Liver (tissue), 9 donors: ENCODE results near the gene NDUFA12. TPM values are rescaled to one million over a fixed set of nuclear protein-coding genes. Genes with fewer than 3 reads are reported as not detected.

Experiments
- DNase-seq: peaks from one replicate; pipeline ENCODE4 v3.0.0-alpha.2; 2017; ENCODE audit warnings: low spot score
- H3K27ac ChIP-seq, 2 donors: one replicate each; pipeline ENCODE4 v1.7.0; 2013; ENCODE audit warnings: inconsistent platforms in 2 of 2, low read length in 2 of 2, control low read depth in 1 of 2, low read depth in 1 of 2, mild to moderate bottlenecking in 1 of 2
- H3K27me3 ChIP-seq, 4 donors: one replicate each; pipeline versions ENCODE4 v1.6.1 to v1.7.0; 2013; ENCODE audit warnings: low read length in 3 of 4, inconsistent platforms in 1 of 4, mild to moderate bottlenecking in 1 of 4, moderate library complexity in 1 of 4; ENCODE audit not compliant: control insufficient read depth in 4 of 4, insufficient read depth in 4 of 4
- H3K36me3 ChIP-seq, 4 donors: one replicate each; pipeline versions ENCODE4 v1.6.1 to v1.7.0; 2013; ENCODE audit warnings: low read length in 3 of 4, mild to moderate bottlenecking in 3 of 4, low read depth in 1 of 4, moderate library complexity in 1 of 4; ENCODE audit not compliant: control insufficient read depth in 4 of 4, insufficient read depth in 3 of 4
- H3K4me1 ChIP-seq, 4 donors: one replicate each; pipeline versions ENCODE4 v1.6.1 to v1.7.0; 2013; ENCODE audit warnings: low read length in 3 of 4, mild to moderate bottlenecking in 3 of 4, moderate library complexity in 1 of 4; ENCODE audit not compliant: control insufficient read depth in 4 of 4, insufficient read depth in 4 of 4
- H3K4me3 ChIP-seq, 3 donors: one replicate each; pipeline versions ENCODE4 v1.6.1 to v1.7.0; 2013; ENCODE audit warnings: low read length in 3 of 3, control low read depth in 1 of 3, low read depth in 1 of 3, mild to moderate bottlenecking in 1 of 3
- H3K9ac ChIP-seq, 2 donors: one replicate each; pipeline ENCODE4 v1.7.0; 2013; ENCODE audit warnings: low read length in 2 of 2, mild to moderate bottlenecking in 2 of 2, moderate library complexity in 2 of 2, control low read depth in 1 of 2, low read depth in 1 of 2
- H3K9me3 ChIP-seq, 4 donors: one replicate each; pipeline versions ENCODE4 v1.6.1 to v1.7.0; 2013; ENCODE audit warnings: low read length in 3 of 4; ENCODE audit not compliant: control insufficient read depth in 4 of 4
- ATF3 ChIP-seq: IDR thresholded peaks from 2 replicates; pipeline ENCODE4 v1.6.1; 2016; ENCODE audit warnings: antibody characterized with exemption
- FOXA1 ChIP-seq: IDR thresholded peaks from 2 replicates; pipeline ENCODE4 v1.6.1; 2016; ENCODE audit warnings: antibody characterized with exemption
- FOXA2 ChIP-seq: IDR thresholded peaks from 2 replicates; pipeline ENCODE4 v1.6.1; 2016; ENCODE audit warnings: antibody characterized with exemption
- HNF4A ChIP-seq, 2 donors: conservative IDR thresholded peaks; 2 replicates each; pipeline ENCODE4 v1.6.1; 2016; ENCODE audit warnings: antibody characterized with exemption in 2 of 2, mild to moderate bottlenecking in 2 of 2
- HNF4G ChIP-seq: IDR thresholded peaks from 2 replicates; pipeline ENCODE4 v1.6.1; 2016; ENCODE audit warnings: antibody characterized with exemption
- MAX ChIP-seq: IDR thresholded peaks from 2 replicates; pipeline ENCODE4 v1.6.1; 2016; ENCODE audit warnings: antibody characterized with exemption
- RAD21 ChIP-seq, 2 donors: IDR thresholded peaks; 2 replicates each; pipeline ENCODE4 v1.6.1; 2016; ENCODE audit warnings: antibody characterized with exemption in 2 of 2, mild to moderate bottlenecking in 2 of 2
- RXRA ChIP-seq, 2 donors: IDR thresholded peaks; 2 replicates each; pipeline ENCODE4 v1.6.1; 2017 to 2018; ENCODE audit warnings: antibody characterized with exemption in 2 of 2, mild to moderate bottlenecking in 1 of 2
- SP1 ChIP-seq: IDR thresholded peaks from 2 replicates; pipeline ENCODE4 v1.6.1; 2018; ENCODE audit warnings: antibody characterized with exemption, mild to moderate bottlenecking
- TAF1 ChIP-seq: conservative IDR thresholded peaks from 2 replicates; pipeline ENCODE4 v1.6.1; 2016; ENCODE audit warnings: antibody characterized with exemption, mild to moderate bottlenecking
- YY1 ChIP-seq: IDR thresholded peaks from 2 replicates; pipeline ENCODE4 v1.6.1; 2016; ENCODE audit warnings: antibody characterized with exemption, mild to moderate bottlenecking
- WGBS: extraction: QIAGEN DNeasy Blood & Tissue Kit; methylation state at CpG from one replicate; pipeline ENCODE4 v1.1.7; 2013; 5-methylcytosine and 5-hydroxymethylcytosine counted together
- polyA plus RNA-seq, 2 donors: library from polyadenylated mRNA; stranded (reverse) in 1 of 2; unstranded in 1 of 2; fragments of 200-250 nt in 1 of 2; fragments of >200 nt in 1 of 2; fragmentation: Nextera tagmentation in 1 of 2; extraction: Ambion mirVana in 1 of 2; gene quantifications; one replicate each; pipeline versions ENCODE4 v1.2.1 to v1.2.3, GENCODE V29; 2013 to 2015
- total RNA-seq, 2 donors: library from RNA; depleted of rRNA; stranded (reverse); fragments of >200 nt; gene quantifications; one replicate each; pipeline ENCODE4 v1.2.3, GENCODE V29; 2014
- TF ChIP-seq, protein P1 (sequence below): fragments of 150-350 bp; IDR thresholded peaks from 2 replicates; pipeline ENCODE4 v1.5.1; 2017; ENCODE audit warnings: improper control_type of control experiment, low read depth, low read length; ENCODE audit not compliant: missing input control
- TF ChIP-seq, protein P2 (sequence below): IDR thresholded peaks from 2 replicates; pipeline ENCODE4 v1.6.1; 2016; ENCODE audit warnings: antibody characterized with exemption, mild to moderate bottlenecking
- donor health status: healthy.
- donor health status: healthy.
- donor health status: healthy.
- donor health status: healthy.
- donor health status: healthy.

Gene NDUFA12
- total and polyA plus RNA-seq, 4 donors, result 34.8 to 91.8 (median 57.4) TPM

GRCh38 chr12:94962670-94963069 is 40.8 kb downstream of the NDUFA12 start:
- H3K4me1 ChIP-seq, result peaks cover 0 to 4% (median 0%) of the 10 kb centered on the region in 4 donors
- H3K4me3 ChIP-seq, result no peak overlapping the region
- no peak overlapping the region for H3K9ac ChIP-seq
- WGBS, result 87% methylated on average over 3 of the region's 3 CpGs
- H3K27me3 ChIP-seq, result no peaks in the 10 kb centered on the region
- H3K27ac ChIP-seq, result no peak overlapping the region
- H3K36me3 ChIP-seq, result no peaks in the 10 kb centered on the region
- no peaks in the 10 kb centered on the region for H3K9me3 ChIP-seq
- DNase-seq, result no peak
- no peak for TF ChIP-seq HNF4A (conservative IDR thresholded peaks at IDR 0.05)
- TF ChIP-seq HNF4G, result no peak
- TF ChIP-seq TAF1, result no peak
- TF ChIP-seq MAX, result no peak
- TF ChIP-seq, protein P1, sequence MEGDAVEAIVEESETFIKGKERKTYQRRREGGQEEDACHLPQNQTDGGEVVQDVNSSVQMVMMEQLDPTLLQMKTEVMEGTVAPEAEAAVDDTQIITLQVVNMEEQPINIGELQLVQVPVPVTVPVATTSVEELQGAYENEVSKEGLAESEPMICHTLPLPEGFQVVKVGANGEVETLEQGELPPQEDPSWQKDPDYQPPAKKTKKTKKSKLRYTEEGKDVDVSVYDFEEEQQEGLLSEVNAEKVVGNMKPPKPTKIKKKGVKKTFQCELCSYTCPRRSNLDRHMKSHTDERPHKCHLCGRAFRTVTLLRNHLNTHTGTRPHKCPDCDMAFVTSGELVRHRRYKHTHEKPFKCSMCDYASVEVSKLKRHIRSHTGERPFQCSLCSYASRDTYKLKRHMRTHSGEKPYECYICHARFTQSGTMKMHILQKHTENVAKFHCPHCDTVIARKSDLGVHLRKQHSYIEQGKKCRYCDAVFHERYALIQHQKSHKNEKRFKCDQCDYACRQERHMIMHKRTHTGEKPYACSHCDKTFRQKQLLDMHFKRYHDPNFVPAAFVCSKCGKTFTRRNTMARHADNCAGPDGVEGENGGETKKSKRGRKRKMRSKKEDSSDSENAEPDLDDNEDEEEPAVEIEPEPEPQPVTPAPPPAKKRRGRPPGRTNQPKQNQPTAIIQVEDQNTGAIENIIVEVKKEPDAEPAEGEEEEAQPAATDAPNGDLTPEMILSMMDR, result no peak
- TF ChIP-seq SP1, result no peak

DNA sequence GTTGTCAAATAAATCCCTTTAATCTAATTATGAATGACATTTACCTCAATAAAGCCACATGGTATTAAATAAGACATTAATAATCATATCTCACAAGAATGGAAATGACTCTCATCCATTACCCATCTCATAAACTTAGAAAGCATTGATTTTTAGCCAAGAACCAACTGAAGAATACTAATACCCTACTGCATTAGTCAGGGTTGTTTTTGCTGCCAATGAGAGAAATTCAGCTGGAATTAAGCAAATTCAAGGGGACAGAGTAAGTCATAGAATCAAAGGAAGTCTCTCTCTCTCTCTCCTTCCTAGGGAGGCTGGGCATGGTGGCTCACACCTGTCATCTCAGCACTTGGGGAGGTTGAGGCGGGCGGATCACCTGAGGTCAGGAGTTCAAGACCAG is 41.6 kb downstream of the NDUFA12 start:
- 94% methylated on average over 2 of the region's 2 CpGs for WGBS

More for the DNA sequence above, 41.6 kb downstream of the NDUFA12 start:
- Histone ChIP-seq H3K4me3 (no peak overlapping the region), H3K9ac (no peak overlapping the region), H3K4me1 (no peaks in the 10 kb centered on the region), H3K27ac (no peak overlapping the region), H3K27me3 (no peaks in the 10 kb centered on the region), H3K9me3 (no peaks in the 10 kb centered on the region), H3K36me3 (no peaks in the 10 kb centered on the region)
- TF ChIP-seq, protein P2, sequence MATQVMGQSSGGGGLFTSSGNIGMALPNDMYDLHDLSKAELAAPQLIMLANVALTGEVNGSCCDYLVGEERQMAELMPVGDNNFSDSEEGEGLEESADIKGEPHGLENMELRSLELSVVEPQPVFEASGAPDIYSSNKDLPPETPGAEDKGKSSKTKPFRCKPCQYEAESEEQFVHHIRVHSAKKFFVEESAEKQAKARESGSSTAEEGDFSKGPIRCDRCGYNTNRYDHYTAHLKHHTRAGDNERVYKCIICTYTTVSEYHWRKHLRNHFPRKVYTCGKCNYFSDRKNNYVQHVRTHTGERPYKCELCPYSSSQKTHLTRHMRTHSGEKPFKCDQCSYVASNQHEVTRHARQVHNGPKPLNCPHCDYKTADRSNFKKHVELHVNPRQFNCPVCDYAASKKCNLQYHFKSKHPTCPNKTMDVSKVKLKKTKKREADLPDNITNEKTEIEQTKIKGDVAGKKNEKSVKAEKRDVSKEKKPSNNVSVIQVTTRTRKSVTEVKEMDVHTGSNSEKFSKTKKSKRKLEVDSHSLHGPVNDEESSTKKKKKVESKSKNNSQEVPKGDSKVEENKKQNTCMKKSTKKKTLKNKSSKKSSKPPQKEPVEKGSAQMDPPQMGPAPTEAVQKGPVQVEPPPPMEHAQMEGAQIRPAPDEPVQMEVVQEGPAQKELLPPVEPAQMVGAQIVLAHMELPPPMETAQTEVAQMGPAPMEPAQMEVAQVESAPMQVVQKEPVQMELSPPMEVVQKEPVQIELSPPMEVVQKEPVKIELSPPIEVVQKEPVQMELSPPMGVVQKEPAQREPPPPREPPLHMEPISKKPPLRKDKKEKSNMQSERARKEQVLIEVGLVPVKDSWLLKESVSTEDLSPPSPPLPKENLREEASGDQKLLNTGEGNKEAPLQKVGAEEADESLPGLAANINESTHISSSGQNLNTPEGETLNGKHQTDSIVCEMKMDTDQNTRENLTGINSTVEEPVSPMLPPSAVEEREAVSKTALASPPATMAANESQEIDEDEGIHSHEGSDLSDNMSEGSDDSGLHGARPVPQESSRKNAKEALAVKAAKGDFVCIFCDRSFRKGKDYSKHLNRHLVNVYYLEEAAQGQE, result no peak
- TF ChIP-seq FOXA1 (no peak), RXRA (IDR thresholded peaks at IDR 0.05) (no peak), TAF1 (no peak), ATF3 (no peak), YY1 (no peak), FOXA2 (no peak), MAX (no peak), RAD21 (IDR thresholded peaks at IDR 0.05) (no peak)
- TF ChIP-seq, protein P1, result no peak
- no peak for DNase-seq
